HuH-7.5 (cell line): ENCODE measurements around the gene CDK5RAP1.
"Not testable (repeated sequence)": the region's sequence is repeated elsewhere in the genome, so short reads cannot be mapped to it uniquely, and the experiment has no call there.

Source experiments
- DNase-seq: peaks from one replicate; pipeline ENCODE4 v3.0.0; 2011; ENCODE audit warnings: low spot score

CDK5RAP1 gene

GRCh38 chr20:33401184-33401920, at the start of gene CDK5RAP1:
CDK5RAP1 (minus strand) TSS chr20:33401519; CDS start chr20:33397064, 4,455 bp downstream.
- DNase-seq = peak; percentile 85

DNA sequence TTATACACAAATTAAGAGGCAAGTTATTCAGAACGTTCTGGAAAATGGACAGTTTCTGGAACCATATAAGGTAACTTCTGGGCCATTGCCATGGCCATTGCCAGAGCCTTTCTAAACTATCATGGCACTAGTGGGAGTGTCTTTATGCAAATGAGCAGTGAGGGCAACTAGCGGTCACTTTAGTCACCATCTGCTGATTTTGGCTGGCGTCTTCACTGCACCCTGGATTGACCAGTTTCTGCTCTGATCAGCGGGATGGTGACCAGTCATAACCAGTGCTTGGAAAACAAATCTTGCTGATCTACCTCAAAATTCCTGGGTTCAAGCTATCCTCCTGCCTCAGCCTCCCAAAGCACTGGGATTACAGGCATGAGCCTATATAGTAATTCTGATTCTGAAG, 49.5 kb upstream of the CDK5RAP1 start:
- DNase-seq = no peak

GRCh38 chr20:33445881-33446625, 44.7 kb upstream of the CDK5RAP1 start:
- no peak for DNase-seq

DNA sequence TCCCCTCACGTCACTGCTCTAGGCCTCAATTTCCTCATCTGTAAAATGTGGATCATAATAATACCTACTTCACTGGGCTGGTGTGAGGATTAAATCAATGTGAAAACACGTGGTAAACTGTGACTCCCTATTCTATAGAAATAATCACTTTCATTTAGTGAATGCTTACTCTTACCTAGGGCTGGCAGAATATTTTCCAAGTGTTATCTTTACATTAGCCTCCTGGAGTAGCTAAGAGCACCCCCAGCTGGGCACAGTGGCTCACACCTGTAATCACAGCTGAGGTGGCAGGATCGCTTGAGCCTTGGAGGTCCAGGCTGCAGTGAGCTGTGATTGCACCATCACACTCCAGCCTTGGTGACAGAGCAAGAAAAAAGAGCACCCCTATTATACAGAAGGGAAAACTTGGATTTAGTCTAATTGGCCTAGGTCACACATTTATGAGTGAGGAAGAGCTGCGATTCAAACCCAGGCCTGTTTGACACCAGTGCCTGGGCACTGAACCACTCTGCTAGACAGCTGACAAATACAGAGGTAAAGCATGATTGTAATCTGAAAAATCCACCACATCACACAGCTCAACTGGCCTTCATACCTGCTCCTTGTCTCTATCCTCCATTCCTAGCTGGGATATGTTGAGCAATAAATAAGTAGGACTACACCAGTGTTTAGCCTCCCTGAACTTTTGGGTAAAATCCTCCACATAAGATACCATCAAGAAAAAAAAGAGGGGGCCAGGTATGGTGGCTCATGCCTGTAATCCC, 43.7 kb upstream of the CDK5RAP1 start:
- peak; percentile 54 for DNase-seq

DNA sequence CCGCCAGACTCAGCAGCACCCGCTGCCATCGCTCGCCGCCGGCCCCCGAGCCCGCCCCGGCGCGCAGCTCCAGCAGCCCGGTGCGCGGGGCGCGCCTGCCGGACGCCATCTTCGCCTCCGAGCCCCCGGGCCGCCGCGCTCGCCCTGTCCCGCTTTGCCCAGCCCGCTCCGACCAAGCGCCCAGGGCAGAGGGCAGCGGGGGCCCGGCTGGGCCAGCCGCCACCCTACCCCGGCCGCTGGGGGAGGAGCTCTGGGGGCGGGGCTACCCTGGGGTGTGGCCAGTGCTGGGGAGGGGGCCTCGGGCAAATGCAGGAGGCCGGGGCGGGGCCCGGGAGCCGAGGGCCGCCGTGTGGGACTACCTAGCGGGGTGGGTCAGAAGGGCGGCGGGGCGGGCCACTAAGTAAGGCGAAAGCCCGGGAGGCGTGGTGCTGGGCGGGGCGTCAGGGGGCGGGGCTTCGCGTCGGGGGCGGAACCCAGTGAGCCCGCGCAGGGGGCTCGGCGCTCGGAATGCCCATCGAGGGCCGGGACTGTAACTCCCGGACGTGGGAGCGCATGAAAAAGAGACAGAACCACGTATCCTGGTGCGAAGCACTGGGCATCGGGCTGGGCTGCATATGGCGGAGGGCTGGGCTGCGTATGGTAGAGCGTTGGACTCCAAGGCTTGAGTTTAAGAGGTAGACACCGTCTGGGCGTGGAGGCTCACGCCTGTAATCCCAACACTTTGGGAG, 42.4 kb upstream of the CDK5RAP1 start, which contains the start of gene SNTA1:
TSS of gene SNTA1 (minus strand) at position 252 of the 728 bp plus-strand sequence. CDS start at position 109, 143 bp downstream.
- DNase-seq = peak; percentile 97

DNA sequence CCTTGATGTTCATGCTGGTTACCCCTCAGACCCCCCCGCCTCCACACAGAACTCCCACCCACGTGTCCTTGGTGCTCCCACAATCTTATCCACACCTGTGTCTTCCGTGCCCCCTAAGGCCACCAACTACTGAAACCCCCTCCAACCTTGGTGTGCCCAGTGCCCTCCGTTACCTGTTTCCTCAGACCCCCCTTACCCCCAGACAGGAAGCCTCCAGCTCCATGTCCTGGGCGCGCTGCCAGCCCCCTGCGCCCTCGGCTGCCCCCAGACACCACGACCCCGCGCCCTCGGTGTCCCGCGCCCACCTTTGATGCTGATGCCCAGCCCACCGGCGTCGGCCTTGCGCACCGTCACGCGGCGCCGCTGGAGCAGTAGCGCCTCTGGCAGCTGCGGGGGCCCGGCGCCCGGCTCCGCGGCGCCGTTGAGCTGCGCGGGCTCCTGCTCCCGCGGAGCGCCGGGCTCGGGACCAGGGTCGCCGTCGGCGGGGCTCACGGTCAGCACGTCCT, 41.7 kb upstream of the CDK5RAP1 start:
- DNase-seq = no peak

GRCh38 chr20:33442136-33443005, 41.1 kb upstream of the CDK5RAP1 start:
- DNase-seq = peak; percentile 46

- DNase-seq = peak; percentile 42
These were observed 40.0 kb upstream of the CDK5RAP1 start for GRCh38 chr20:33441142-33441955.

DNA sequence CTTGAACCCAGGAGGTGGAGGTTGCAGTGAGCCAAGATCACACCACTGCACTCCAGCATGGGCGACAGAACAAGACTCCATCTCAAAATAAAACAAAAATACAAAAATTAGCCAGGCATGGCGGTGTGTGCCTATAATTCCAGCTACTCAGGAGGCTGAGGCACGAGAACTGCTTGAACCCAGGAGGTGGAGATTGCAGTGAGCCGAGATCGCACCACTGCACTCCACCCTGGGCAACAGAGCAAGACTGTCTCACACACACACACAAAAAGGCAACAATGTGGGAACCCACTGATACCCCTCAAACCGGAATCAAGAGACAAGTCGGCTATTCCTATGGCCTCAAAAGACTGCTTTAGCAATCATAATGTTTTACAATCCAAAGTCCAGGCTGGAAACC, 39.2 kb upstream of the CDK5RAP1 start:
- not testable (repeated sequence) for DNase-seq

GRCh38 chr20:33438481-33438880, 37.2 kb upstream of the CDK5RAP1 start:
- DNase-seq = no peak

DNA sequence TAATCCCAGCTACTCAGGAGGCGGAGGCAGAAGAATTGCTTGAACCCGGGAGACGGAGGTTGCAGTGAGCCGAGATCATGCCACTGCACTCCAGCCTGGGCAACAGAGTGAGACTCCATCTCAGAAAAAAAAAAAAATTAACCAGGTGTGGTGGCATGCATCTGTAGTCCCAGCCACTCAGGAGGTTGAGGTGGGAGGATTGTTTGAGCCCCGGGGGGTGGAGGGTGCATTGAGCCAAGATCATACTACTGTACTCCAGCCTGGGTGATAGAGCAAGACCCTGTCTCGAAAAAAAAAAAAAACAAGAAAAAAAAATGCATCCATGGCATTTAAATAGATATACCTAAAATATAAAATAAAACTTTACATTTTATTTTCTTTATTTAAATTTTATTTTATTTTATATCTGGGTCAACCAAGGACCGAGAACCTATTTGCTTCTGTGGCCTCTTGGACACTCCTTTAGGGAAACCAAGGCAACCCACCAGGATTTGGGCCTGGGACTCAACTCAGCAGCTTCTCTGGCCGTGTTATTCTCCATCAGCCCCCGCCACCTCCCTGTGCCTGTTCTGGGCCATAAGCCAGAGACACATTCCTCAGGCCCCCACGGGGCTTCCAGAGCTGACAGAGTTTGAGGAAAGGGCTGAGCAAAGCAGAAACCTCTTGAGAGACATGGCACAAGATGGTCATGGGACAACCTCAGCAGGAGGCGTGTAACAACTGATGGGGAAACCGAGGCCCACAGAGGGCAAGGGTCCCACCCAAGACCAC, 36.0 kb upstream of the CDK5RAP1 start:
- DNase-seq = no peak

GRCh38 chr20:33434434-33434833, 33.1 kb upstream of the CDK5RAP1 start:
- DNase-seq = no peak

GRCh38 chr20:33433465-33434234, 32.3 kb upstream of the CDK5RAP1 start:
- DNase-seq = no peak

GRCh38 chr20:33431797-33432381, 30.6 kb upstream of the CDK5RAP1 start:
- no peak for DNase-seq

- DNase-seq = not testable (repeated sequence)
These were observed 22.6 kb upstream of the CDK5RAP1 start for GRCh38 chr20:33423875-33424274.

- no peak for DNase-seq
These were observed 22.0 kb upstream of the CDK5RAP1 start for GRCh38 chr20:33423141-33423834.
